MCF 10A (cell line): ENCODE results near the gene HPS1. TPM values are rescaled to one million over a fixed set of nuclear protein-coding genes. Genes with fewer than 3 reads are reported as not detected.

Experiments
- BruUV-seq: library from RNA; stranded (reverse); fragments of 400-500 nt; replicated peaks from 2 replicates; lab custom pipeline; 2021; lab: Mats Ljungman, UMichigan
- CTCF ChIA-PET: fragments of 300-600 bp; sonication (Branson Sonifier 250); formaldehyde crosslinking; extraction: SDS; loops from one replicate; lab custom pipeline; 2021; ENCODE audit warnings: antibody characterized with exemption, inconsistent platforms; lab: Yijun Ruan, JAX
- POLR2A ChIA-PET: fragments of 300-600, 350-650 bp; sonication (Branson Sonifier 250); formaldehyde crosslinking; extraction: SDS; loops from one replicate; lab custom pipeline; 2020; ENCODE audit warnings: antibody characterized with exemption, inconsistent platforms; lab: Yijun Ruan, JAX
- DNase-seq: peaks from one replicate; pipeline ENCODE4 v3.0.0-alpha.2; 2018; ENCODE audit not compliant: unreplicated experiment
- H3K27ac Mint-ChIP-seq: one replicate; pipeline ENCODE4 v1.8.0; 2022; ENCODE audit warnings: mild to moderate bottlenecking, low read depth, mixed read lengths; ENCODE audit not compliant: unreplicated experiment
- H3K27me3 Mint-ChIP-seq: one replicate; pipeline ENCODE4 v1.8.0; 2022; ENCODE audit warnings: mixed read lengths; ENCODE audit not compliant: insufficient read depth, unreplicated experiment
- H3K36me3 Mint-ChIP-seq: one replicate; pipeline ENCODE4 v1.8.0; 2022; ENCODE audit warnings: mild to moderate bottlenecking, moderate library complexity, mixed read lengths; ENCODE audit not compliant: insufficient read depth, unreplicated experiment
- H3K4me1 Mint-ChIP-seq: one replicate; pipeline ENCODE4 v1.8.0; 2022; ENCODE audit warnings: mixed read lengths; ENCODE audit not compliant: insufficient read depth, unreplicated experiment
- H3K4me3 Mint-ChIP-seq: one replicate; pipeline ENCODE4 v1.8.0; 2022; ENCODE audit warnings: mild to moderate bottlenecking, moderate library complexity, mixed read lengths; ENCODE audit not compliant: unreplicated experiment
- H3K9me3 Mint-ChIP-seq: one replicate; pipeline ENCODE4 v1.8.0; 2022; ENCODE audit warnings: mixed read lengths; ENCODE audit not compliant: unreplicated experiment
- intact Hi-C: fragments of 100-400 bp; cut with micrococcal nuclease; formaldehyde crosslinking; loops from 2 replicates; pipeline ENCODE4 v1.14.1; 2022
- total RNA-seq: library from RNA; stranded (reverse); gene quantifications from 2 replicates; pipeline ENCODE4 v1.2.3, GENCODE V29; 2022
- TF ChIP-seq, protein P1 (sequence below): fragments of 200-600 bp; IDR thresholded peaks from one replicate; pipeline ENCODE4 v1.8.0; 2022; ENCODE audit warnings: antibody characterized with exemption, mild to moderate bottlenecking; ENCODE audit not compliant: unreplicated experiment

Gene HPS1
- total RNA-seq, 1 experiment from 2014 or later = 41.8 TPM

GRCh38 chr10:98391065-98391464 lies 55.7 kb downstream of the HPS1 start:
- peak overlapping the region; percentile 1 for H3K27ac Mint-ChIP-seq
- intact Hi-C loops = no loop called here
- H3K4me1 Mint-ChIP-seq = no peaks in the 10 kb centered on the region
- BruUV-seq = no TSS peak
- H3K4me3 Mint-ChIP-seq = no peak overlapping the region
- peaks cover 19% of the 10 kb centered on the region for H3K27me3 Mint-ChIP-seq
- ChIA-PET CTCF (interaction anchor here (1.3 kb wide), 1 partner anchor 8 kb away, joined by 6 read pairs; no protein-coding TSS in a partner anchor), POLR2A (no interaction called here)
- TF ChIP-seq, protein P1, sequence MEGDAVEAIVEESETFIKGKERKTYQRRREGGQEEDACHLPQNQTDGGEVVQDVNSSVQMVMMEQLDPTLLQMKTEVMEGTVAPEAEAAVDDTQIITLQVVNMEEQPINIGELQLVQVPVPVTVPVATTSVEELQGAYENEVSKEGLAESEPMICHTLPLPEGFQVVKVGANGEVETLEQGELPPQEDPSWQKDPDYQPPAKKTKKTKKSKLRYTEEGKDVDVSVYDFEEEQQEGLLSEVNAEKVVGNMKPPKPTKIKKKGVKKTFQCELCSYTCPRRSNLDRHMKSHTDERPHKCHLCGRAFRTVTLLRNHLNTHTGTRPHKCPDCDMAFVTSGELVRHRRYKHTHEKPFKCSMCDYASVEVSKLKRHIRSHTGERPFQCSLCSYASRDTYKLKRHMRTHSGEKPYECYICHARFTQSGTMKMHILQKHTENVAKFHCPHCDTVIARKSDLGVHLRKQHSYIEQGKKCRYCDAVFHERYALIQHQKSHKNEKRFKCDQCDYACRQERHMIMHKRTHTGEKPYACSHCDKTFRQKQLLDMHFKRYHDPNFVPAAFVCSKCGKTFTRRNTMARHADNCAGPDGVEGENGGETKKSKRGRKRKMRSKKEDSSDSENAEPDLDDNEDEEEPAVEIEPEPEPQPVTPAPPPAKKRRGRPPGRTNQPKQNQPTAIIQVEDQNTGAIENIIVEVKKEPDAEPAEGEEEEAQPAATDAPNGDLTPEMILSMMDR = no peak
- no peaks in the 10 kb centered on the region for H3K9me3 Mint-ChIP-seq
- no peaks in the 10 kb centered on the region for H3K36me3 Mint-ChIP-seq
- no peak for DNase-seq

DNA sequence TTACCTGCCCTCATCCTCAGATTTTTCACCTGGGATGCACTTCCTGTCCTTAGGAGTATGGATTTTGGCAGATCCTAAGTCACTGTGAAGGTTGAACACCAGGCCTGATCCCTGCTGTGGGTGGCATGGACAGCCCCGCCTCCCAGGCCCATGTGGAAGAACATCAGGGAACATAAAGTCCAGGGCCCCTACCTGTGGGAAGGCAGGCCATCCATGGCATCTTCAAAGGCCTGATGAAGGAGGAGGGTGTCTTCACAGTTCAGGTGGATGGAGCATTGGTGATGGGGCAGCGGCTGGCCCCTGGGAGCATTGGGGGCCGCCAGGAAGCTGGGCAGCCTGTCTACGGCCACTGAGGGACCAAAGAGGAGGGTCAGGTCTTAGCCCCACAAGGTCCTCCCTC lies 56.3 kb downstream of the HPS1 start:
- no TSS peak for BruUV-seq
- DNase-seq = no peak

GRCh38 chr10:98389398-98389797 lies 57.3 kb downstream of the HPS1 start:
- Mint-ChIP-seq H3K9me3 (no peaks in the 10 kb centered on the region), H3K4me3 (no peak overlapping the region), H3K27ac (no peak overlapping the region), H3K27me3 (peaks cover 19% of the 10 kb centered on the region), H3K36me3 (no peaks in the 10 kb centered on the region), H3K4me1 (no peaks in the 10 kb centered on the region)
- no peak for DNase-seq
- BruUV-seq = no TSS peak
- POLR2A ChIA-PET = no interaction called here
- TF ChIP-seq, protein P1 = no peak
- intact Hi-C loops = no loop called here
- CTCF ChIA-PET = no interaction called here

More for the DNA sequence above, 56.3 kb downstream of the HPS1 start:
- Mint-ChIP-seq H3K4me3 (no peak overlapping the region), H3K4me1 (no peaks in the 10 kb centered on the region), H3K27ac (no peak overlapping the region), H3K36me3 (no peaks in the 10 kb centered on the region), H3K9me3 (no peaks in the 10 kb centered on the region), H3K27me3 (peaks cover 19% of the 10 kb centered on the region)
- TF ChIP-seq, protein P1 = no peak
- CTCF ChIA-PET = interaction anchor here (1.3 kb wide), 1 partner anchor 8 kb away, joined by 6 read pairs; no protein-coding TSS in a partner anchor
- POLR2A ChIA-PET = no interaction called here
- intact Hi-C loops = no loop called here

DNA sequence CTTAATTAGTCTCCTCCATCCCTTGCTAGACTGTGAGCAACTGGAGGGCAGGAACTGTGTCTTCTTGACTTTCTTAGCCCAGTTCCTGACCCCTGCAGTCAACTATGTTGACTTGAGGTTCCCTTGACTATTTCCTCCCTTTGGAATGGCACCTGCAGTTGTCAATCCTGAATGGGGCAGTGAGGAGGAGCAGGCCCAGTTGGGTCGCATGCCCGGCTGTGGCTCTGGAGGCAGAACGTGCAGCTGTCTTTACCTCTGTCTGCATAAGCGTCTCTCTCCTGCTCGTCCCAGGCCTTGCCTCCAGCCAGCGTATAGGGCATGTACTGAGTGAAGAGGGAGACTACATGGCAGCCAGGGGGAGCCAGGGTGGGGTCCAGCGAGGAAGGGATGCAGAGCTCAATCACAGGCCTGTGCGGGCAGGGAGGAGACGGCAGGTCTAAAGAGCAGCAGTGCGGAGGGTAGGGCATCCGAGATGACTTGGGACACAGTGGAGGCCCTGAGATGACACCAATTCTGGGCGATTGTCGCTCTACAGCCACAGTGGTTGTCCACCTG lies 58.6 kb downstream of the HPS1 start:
- H3K27ac Mint-ChIP-seq = no peak overlapping the region
- H3K9me3 Mint-ChIP-seq = no peaks in the 10 kb centered on the region
- H3K36me3 Mint-ChIP-seq = no peaks in the 10 kb centered on the region
- intact Hi-C loops = no loop called here
- peaks cover 7% of the 10 kb centered on the region for H3K27me3 Mint-ChIP-seq
- no TSS peak for BruUV-seq
- TF ChIP-seq, protein P1 = no peak
- POLR2A ChIA-PET = no interaction called here
- CTCF ChIA-PET = no interaction called here
- no peaks in the 10 kb centered on the region for H3K4me1 Mint-ChIP-seq
- DNase-seq = no peak
- H3K4me3 Mint-ChIP-seq = no peak overlapping the region
